Endometrium (tissue), 2 donors: ENCODE measurements around the gene USP7.
"Not testable (repeated sequence)": the region's sequence is repeated elsewhere in the genome, so short reads cannot be mapped to it uniquely, and the experiment has no call there.

Experiments
- FAIRE-seq: peaks from 2 replicates; lab custom pipeline; 2012; peaks lifted over from hg19 to GRCh38; lab: Jason Lieb, UNC
- donor health status: control.
- donor health status: control.

Gene USP7

DNA sequence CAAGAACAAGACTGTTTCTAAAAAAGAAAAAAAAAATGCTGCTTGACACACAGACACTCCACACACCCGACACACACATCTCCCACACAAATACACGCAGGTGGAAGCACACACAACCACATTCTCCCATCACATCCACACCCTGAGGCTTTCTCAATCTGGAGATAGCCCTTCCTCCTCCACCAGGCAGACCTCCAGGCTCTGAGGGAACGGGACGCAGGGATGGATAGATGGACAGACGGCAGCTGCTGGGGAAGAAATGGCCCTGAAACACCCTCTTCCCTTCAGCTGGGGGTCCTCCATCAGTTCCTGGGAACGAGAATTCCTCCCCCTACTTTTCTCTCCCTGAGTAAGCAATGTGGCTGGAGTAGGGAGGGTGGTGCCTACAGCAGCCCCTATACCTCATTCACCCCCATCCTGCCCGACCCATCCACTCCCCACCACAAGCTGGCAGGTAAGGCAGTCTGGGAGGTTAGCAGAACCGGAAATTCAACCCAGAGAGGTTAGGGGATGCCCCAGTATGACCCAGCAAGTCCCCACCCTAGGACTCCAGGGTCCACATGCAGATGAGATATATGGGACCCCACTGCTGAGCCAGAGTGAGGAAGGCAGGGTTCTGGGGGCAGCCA, 85.7 kb downstream of the USP7 start:
- no peak for FAIRE-seq

- FAIRE-seq, result not testable (repeated sequence)
Observed at GRCh38 chr16:8875317-8875716, 88.4 kb downstream of the USP7 start.

DNA sequence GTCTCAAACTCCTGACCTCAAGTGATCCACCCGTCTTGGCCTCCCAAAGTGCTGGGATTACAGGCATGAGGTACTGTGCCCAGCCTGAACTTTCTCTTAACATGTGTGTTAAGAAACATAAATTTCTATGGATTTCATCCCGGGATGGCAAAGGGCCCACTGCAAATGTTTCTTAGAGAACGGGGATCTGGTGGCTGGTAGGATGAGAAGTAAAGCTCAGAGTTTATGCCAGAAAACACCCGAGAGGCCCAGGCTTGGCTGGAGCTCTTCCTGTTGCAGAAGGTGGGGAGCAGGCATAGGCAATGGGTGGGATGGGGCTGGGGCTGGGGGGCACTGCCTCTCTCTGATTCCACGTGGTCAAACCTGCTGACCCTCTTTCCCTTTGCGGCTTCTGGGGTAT, 89.3 kb downstream of the USP7 start:
- FAIRE-seq, result no peak

- not testable (repeated sequence) for FAIRE-seq
Observed at GRCh38 chr16:8873866-8874195, 89.9 kb downstream of the USP7 start.

- FAIRE-seq, result no peak
Observed at GRCh38 chr16:8872967-8873865, 90.5 kb downstream of the USP7 start.

DNA sequence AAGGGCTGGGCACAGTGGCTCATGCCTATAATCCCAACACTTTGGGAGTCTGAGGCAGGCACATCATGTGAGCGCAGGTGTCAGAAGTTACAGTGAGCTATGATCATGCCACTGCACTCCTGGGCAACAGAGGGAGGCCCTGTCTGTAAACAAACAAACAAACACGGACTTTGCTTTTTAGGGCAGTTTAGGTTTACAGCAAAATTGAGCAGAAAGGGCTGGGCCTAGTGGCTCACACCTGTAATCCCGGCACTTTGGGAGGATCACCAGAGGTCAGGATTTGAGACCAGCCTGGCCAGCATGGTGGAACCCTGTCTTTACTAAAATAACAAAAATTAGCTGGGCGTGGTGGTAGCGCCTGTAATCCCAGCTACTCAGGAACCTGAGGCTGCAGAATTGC, 91.6 kb downstream of the USP7 start:
- no peak for FAIRE-seq

DNA sequence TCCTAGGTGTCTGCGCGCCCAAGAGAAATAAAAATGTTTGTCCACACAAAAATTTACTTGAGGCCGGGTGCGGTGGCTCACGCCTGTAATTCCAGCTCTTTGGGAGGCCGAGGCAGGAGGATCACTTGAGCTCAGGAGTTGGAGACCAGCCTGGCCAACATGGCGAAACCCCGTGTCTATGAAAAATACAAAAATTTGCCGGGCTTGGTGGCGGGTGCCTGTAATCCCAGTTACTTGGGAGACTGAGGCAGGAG, 93.8 kb downstream of the USP7 start:
- FAIRE-seq, result not testable (repeated sequence)

- no peak for FAIRE-seq
Observed at GRCh38 chr16:8869212-8869987, 94.3 kb downstream of the USP7 start.

DNA sequence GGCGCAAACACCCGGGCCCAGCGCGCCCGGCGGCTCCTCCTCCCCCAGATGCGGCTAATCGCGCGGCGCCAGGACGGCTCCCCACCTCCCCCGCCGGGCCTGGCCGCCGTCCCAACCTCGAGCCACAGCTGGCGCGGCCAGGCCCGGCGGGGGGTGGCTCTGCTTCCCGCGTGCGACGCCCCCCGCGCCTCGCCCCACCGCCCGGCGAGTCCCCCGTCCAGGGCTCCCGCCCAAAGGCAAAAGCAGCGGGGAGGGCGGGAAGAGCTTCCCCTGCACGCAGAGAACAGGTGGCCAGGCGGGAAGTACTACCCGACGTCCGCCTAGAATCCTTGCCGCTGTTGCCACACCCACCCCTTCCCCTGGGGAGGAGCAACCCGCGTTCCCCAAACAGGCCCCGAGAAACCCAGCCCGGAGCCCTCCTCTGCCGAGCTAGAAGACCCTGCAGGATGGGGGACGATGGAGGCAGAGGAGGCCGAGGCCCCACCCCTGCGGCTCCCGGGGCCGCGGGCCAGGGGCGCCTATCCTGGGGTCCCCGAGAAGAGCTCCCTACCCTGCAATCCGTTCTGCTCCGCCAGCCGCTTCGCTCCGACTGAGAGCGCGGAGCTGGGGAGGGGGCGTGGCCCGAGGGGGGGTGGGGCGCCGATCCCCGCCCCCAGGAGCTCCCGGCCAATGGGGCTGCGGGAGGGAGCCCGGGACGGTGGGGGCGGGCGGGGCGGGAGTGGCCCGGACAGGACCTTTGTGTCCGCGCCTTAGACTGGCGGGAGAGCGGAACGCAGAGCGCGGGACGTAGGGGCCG, 95.1 kb downstream of the USP7 start, which contains the start of gene CARHSP1:
Gene CARHSP1, minus strand, starts transcription at position 591 of the 796 bp plus-strand sequence. CDS start 9,678 bp downstream, outside the sequence.
- FAIRE-seq, result no peak

DNA sequence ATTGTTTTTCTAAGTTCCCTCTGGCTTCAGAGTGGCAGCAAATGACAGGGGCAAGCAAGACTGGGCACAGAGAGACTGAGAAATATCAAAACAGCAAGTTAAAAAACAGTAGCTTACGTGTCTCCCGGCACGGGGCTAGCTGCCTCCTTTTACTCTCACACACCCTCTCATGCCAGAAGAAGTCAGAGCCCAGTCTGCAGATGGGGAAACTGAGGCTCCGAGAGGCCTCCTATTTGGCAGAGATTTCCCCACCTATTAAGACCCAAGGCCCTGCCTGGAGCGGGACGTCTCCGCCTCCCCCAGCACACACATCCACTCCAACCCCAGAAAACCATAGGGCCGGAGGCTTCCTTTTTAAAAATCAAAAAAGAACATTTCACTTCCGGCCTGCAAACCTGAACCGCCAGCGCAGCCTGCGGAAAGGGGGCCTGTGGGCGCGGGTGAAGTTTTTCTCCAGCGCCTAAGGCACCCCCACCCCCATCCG, 95.7 kb downstream of the USP7 start:
- no peak for FAIRE-seq

DNA sequence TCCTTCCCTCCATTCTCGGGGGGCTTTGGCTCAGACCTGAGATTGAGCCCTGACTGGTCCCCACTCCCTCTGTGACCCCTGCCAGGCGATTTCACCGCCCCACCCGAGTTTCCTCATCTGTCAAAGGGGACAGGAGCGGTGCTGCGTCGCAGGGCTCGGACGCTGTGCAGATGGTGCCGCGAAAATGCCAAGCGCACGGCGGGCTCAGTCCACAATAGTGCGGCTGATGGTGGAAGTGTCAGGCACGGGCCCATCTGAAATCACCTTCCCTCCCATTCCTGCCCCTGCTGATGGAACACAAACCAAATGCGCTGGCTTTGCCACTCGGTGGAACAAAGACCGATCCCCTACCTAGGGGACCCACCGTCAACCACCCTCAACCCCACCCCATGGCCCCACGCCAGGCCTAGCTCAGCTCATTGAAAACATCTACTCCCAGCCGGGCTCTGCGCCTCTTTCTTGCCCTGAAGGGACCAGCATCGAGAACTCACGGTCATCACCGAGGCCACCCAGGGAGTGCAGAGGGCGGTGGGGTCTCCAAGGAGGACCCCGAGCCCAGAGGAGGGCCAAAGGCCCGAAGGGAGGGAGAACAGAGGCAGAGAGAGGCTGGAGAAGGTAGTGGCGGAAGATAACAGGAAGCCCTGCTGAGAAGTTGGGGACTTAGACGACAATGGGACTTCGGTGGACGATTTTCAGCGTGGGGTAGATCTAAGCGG, 96.3 kb downstream of the USP7 start:
- no peak for FAIRE-seq

DNA sequence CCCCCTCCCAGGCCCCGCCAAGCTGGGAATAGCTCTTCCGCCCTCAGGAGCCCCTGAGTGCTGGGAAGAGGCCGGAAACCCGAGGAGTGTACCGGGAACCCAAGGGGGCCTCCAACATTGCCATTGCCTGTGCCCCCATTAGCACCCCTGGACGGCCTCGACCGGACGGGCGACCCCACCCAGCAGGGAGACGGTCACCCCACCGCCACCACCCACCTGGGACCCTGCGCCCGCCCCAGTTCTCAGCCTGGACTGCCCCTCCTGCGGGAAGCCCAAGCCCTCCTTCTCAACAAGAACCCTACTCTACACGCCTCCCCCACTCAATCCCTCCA, 96.9 kb downstream of the USP7 start:
- FAIRE-seq, result no peak

- FAIRE-seq, result no peak
Observed at GRCh38 chr16:8866118-8866883, 97.4 kb downstream of the USP7 start.

- no peak for FAIRE-seq
Observed at GRCh38 chr16:8865145-8865882, 98.4 kb downstream of the USP7 start.

DNA sequence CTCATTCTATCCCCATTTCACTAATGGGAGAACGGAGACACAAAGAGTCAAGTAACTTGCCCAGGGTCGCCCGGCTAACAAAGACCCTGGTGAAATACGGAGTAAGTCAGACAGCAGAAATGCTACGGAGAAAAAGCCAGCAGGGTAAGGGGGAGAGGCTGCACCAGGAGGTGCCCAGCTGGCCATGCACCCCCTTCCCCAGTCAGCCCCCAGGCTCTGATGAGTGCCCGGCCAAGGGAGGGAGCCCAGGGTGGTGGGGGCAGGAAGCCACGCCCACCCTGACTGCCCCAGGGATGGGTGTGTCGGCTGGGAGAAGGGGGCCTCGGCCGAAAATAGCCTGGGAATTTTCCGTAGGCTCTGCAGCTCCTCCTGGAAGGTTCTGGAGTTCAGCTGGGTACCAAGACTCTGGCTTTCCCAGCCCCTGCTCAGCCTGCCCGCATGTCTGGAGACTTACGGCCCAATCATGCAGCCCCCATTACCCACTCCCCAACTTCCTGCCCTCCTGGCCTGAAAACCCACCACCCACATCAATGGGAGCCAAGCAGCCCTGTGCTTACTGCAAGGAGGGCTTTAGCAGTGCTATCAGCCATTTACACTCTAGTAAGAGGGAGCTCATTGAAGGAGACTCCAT, 99.1 kb downstream of the USP7 start:
- no peak for FAIRE-seq

GRCh38 chr16:8863594-8864424, 99.9 kb downstream of the USP7 start:
- no peak for FAIRE-seq

DNA sequence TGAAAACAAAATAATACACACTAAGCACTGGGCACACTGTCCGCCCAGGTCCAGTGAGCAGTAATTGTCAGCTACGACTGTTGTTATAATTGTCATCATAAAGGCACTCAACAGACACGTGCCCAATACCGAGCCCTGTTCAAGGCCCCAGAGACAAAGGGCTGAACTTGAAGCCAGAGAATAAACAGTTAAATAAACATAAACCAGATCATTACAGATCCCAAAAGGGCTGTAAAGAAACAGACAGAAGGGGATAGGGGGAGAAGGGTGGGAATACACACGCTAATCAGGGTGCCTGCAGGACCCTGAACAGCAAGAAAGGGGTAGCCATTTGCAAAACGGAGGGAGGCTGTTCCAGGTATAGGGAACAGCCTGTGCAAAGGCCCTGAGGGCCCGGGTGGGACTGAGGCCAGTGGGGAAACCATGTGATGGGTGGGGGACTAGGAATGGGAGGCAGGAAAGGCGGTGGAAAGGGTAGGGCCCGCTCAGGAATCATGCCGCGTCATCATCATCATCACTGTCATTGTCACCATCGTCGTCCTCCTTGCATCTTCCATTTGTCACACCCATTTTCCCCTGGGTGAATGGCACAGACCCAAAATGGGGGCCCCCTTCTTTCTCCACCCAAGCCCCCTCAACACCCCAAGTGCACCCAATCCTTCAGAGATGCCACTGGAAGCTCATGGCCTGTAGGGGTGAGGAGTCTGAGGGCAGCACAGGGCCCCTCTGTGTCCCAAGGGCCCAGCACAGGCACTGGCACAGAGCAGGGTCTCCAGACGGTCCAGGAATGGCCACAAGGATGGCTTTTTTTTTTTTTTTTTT, 101.2 kb downstream of the USP7 start:
- no peak for FAIRE-seq
